GM12865 (cell line): ENCODE data around the gene CENPH.
"Not testable (repeated sequence)": the region's sequence is repeated elsewhere in the genome, so short reads cannot be mapped to it uniquely, and the experiment has no call there.

ENCODE experiments used
- DNase-seq: peaks from one replicate; pipeline ENCODE4 v3.0.0; 2010; ENCODE audit warnings: low read depth
- H3K4me3 ChIP-seq: 2 replicates; pipeline ENCODE4 v1.5.1; 2011; ENCODE audit warnings: mild to moderate bottlenecking, low read depth, low read length, control low read depth
- TF ChIP-seq, protein P1 (sequence below): IDR thresholded peaks from 2 replicates; pipeline ENCODE4 v1.5.1; 2011; ENCODE audit warnings: low read length, control low read depth, low read depth, inconsistent platforms; ENCODE audit not compliant: insufficient read depth; ENCODE audit errors: missing control alignments

The CENPH gene, protein sequence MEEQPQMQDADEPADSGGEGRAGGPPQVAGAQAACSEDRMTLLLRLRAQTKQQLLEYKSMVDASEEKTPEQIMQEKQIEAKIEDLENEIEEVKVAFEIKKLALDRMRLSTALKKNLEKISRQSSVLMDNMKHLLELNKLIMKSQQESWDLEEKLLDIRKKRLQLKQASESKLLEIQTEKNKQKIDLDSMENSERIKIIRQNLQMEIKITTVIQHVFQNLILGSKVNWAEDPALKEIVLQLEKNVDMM

DNA sequence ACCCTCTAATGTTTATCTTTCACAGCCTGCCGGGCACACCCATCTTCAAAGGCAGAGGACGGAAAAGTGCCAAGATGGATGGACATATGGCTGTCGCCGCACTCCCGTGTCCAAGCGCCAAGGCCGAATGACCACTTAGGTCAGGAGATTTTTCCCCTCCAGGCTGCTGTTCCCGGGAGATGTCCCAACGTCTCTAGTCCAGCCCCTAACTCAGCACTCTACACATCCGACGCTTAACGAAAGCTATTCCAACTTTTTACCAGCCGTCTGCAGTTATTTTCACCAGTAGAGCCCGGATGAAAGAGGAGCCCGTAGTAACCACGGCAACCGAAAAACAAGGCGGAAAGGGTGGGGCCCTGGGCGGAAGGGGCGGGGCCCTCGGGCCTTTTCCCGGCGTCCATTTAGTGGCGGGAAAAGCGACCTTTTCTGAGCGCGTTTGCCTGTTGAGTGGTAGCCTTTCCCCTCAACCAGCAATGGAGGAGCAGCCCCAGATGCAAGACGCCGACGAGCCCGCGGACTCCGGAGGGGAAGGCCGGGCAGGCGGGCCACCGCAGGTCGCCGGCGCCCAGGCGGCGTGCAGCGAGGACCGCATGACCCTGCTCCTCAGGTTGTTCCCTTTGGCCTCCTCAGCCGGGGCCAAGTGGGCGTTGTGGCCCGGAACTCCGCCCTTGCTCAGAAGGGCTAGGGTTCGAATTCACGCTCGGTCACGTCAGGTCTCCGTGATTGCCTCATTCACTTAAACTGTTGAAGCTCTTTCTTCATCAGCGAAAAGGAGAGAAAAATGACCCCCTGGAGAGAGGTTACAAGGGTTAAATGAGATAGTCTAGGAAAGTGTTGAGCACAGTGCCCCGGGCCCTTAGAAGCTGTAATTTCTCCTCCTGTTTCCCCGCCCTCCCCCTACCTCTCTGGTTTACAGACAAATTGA lies at the start of gene CENPH:
CENPH (plus strand) TSS at position 422 of the 925 bp plus-strand sequence; CDS start at position 474, 52 bp downstream.
- peak within 1 kb of the TSS; percentile 66 for H3K4me3 ChIP-seq
- TF ChIP-seq, protein P1, sequence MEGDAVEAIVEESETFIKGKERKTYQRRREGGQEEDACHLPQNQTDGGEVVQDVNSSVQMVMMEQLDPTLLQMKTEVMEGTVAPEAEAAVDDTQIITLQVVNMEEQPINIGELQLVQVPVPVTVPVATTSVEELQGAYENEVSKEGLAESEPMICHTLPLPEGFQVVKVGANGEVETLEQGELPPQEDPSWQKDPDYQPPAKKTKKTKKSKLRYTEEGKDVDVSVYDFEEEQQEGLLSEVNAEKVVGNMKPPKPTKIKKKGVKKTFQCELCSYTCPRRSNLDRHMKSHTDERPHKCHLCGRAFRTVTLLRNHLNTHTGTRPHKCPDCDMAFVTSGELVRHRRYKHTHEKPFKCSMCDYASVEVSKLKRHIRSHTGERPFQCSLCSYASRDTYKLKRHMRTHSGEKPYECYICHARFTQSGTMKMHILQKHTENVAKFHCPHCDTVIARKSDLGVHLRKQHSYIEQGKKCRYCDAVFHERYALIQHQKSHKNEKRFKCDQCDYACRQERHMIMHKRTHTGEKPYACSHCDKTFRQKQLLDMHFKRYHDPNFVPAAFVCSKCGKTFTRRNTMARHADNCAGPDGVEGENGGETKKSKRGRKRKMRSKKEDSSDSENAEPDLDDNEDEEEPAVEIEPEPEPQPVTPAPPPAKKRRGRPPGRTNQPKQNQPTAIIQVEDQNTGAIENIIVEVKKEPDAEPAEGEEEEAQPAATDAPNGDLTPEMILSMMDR, result no peak
- peak; percentile 90 for DNase-seq

DNA sequence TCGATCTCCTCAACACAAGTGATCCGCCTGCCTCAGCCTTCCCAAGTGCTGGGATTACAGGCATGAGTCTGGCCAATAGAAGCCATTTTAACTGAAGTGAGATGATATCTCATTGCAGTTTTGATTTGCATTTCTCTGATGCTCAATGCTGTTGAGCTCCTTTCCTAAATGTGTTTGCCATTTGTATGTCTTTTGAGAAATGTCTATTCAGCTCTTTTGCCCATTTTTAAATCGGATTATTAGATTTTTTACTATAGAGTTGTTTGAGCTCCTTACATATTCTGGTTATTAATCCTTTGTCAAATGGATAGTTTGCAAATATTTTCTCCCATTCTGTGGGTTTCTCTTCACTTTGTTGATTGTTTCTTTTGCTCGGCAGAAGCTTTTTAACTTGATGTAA lies 49.1 kb upstream of the CENPH start:
- H3K4me3 ChIP-seq, DNase-seq: not testable (repeated sequence)

DNA sequence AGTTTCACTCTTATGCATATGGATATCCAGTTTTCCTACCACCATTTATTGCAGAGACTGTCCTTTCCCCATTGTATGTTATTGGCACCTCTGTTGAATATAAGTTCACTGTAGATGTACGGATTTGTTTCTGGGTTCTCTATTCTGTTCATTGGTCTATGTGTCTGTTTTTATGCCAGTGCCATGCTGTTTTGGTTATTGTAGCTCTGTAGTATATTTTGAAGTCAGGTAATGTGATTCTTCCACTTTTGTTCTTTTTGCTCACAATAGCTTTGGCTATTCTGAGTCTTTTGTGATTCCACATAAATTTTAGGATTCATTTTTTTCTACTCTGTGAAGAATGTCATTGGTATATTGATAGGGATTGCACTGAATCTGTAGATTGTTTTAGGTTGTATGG lies 48.6 kb upstream of the CENPH start:
- TF ChIP-seq, protein P1, result no peak
- DNase-seq, result no peak

DNA sequence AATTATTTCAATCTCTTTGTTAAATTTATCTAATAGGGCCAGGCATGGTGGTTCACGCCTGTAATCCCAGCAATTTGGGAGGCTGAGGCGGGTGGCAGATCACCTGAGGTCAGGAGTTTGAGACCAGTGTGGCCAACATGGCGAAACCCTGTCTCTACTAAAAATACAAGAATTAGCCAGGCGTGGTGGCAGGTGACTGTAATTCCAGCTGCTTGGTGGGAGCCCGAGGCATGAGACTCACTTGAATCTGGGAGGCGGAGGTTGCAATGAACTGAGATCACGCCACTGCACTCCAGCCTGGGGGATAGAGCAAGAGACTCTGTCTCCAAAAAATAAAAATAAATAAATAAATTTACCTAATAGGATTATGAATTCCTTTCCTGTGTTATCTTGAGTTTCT lies 40.8 kb upstream of the CENPH start:
- not testable (repeated sequence) for H3K4me3 ChIP-seq, DNase-seq

More for the DNA sequence above, 48.6 kb upstream of the CENPH start:
- H3K4me3 ChIP-seq, result no peak overlapping the region

DNA sequence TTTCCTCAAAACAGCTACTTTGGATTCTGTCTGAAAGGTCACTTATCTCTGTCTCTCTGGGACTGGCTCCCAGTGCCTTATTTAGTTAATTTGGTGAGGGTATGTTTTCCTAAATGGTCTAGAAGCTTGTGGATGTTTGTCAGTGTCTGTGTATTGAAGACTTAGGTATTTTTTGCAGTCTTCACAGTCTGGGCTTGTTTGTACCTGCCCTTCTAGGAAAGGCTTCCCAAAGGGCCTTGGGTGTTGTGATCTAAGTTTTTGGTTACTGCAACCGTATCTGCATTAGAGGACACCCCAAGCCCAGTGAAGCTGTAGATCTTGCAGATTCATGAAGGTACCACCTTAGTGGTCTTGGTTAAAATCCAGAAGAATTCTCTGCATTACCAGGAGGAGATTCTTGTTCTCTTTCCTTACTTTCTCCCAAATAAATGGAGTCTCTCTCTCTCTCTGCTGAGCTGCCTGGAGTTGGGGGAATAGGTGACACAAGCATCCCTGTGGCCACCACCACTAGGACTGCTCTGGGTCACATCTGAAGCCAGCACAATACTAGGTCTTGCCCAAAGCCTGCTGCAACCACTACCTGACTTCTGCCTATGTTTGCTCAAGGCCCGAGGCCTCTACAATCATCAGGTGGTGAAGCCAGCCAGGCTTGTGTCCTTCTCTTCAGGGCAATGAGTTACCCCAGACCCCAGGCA lies 40.3 kb upstream of the CENPH start:
- no peak overlapping the region for H3K4me3 ChIP-seq
- no peak for DNase-seq
- TF ChIP-seq, protein P1, result no peak

DNA sequence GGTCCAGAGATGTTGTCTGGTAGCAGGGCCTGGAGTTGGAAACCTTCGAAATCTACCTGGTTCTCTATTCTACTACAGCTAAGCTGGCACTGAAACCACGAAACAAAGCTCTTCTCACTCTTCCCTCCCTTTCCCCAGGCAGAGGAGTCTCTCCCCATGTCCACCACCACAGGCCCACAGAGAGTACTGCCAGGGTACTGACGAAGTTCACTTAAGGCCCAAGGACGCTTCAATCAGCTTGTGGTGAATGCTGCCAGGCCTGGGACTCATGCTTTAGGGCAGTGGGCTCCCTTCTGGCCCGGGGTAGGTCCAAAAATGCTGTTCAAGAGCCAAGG lies 39.7 kb upstream of the CENPH start:
- DNase-seq, result no peak

DNA sequence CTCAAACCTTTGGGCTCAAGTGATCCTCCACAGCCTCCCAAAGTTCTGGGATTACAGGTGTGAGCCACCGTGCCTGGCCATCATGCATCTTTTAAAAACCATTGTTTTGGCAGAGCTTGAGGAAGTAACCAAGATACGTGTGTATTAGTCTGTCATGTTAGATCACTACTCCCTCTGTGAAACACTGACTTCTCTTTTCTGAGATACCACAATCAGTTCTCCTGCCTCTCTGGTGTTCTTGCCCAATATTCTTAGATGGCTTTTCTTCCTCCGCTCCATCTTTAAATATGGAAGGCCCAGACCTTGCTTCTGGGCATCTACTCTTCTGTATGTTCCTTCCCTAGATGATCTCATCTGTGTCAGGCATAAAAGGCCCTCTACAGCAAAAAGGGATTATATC lies 36.7 kb upstream of the CENPH start:
- TF ChIP-seq, protein P1, result no peak

More for the DNA sequence above, 39.7 kb upstream of the CENPH start:
- TF ChIP-seq, protein P1, result no peak
- no peak overlapping the region for H3K4me3 ChIP-seq

DNA sequence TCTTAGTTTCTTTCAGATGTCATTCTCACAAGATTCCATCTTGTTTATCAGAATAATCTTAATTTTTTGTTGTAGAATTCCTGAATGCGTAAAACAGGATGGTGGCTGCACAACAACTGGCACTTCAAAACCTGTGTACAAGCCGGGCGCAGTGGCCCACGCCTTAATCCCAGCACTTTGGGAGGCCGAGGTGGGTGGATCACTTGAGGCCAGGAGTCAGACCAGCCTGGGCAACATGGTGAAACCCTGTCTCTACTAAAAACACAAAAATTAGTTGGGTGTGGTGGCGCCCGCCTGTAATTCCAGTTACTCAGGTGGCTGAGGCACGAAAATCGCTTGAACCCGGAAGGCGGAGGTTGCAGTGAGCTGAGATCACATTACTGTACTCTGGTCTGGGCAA lies 32.9 kb upstream of the CENPH start:
- no peak overlapping the region for H3K4me3 ChIP-seq
- DNase-seq, result no peak
- TF ChIP-seq, protein P1, result no peak

More for the DNA sequence above, 36.7 kb upstream of the CENPH start:
- no peak for DNase-seq
- H3K4me3 ChIP-seq, result no peak overlapping the region
